HCT116 (cell line): ENCODE results near the gene LIPK. TPM values are rescaled to one million over a fixed set of nuclear protein-coding genes. Genes with fewer than 3 reads are reported as not detected.
A peak's percentile ranks its signal among the peaks of the same experiment; 100 is the strongest.

Source experiments
- ATAC-seq: fragments of 200-7000 bp; cut with Tn5 transposase; 2 replicates; pipeline ENCODE4 v1.9.1; 2020; ENCODE audit warnings: mild to moderate bottlenecking, moderate library complexity
- BruUV-seq: library from RNA; stranded (reverse); fragments of 400-500 nt; replicated peaks from 2 replicates; lab custom pipeline; 2021; lab: Mats Ljungman, UMichigan
- CTCF ChIA-PET: fragments of 300-600 bp; sonication (Branson Sonifier 250); formaldehyde crosslinking; loops from one replicate; lab custom pipeline; 2021; ENCODE audit warnings: antibody characterized with exemption; lab: Charles Lee
- POLR2A ChIA-PET: fragments of 300-600, 350-600 bp; sonication (Branson Sonifier 250); formaldehyde crosslinking; loops from one replicate; lab custom pipeline; 2021; ENCODE audit warnings: antibody characterized with exemption; lab: Charles Lee
- RAD21 ChIA-PET, 2 experiments: fragments of 300-600 bp; sonication (Branson Sonifier 250); formaldehyde crosslinking; loops; one replicate each; lab custom pipeline; 2023; ENCODE audit warnings: low total read pairs in 2 of 2; ENCODE audit not compliant: uncharacterized antibody in 2 of 2, unreplicated experiment in 2 of 2, low non-redundant PET in 1 of 2; lab: Charles Lee
- DNase-seq: peaks from one replicate; pipeline ENCODE4 v3.0.0-alpha.2; 2010; ENCODE audit warnings: low read depth, low spot score
- H2AFZ ChIP-seq: fragments of 200-600 bp; shearing (Covaris generic), sonication (generic); 2 replicates; pipeline ENCODE4 v1.6.1; 2017; ENCODE audit warnings: low read depth, mixed run types, mixed read lengths, antibody characterized with exemption, low read length; ENCODE audit not compliant: poor library complexity, severe bottlenecking
- H3K27ac ChIP-seq: 2 replicates; pipeline ENCODE4 v1.5.1; 2012; ENCODE audit warnings: low read depth, low read length
- H3K27me3 ChIP-seq: fragments of 200-600 bp; sonication (generic); 2 replicates; pipeline ENCODE4 v1.6.1; 2016; ENCODE audit warnings: mixed run types, low read length, mixed read lengths; ENCODE audit not compliant: insufficient read depth
- H3K36me3 ChIP-seq, 2 experiments: fragments of 200-500 bp in 1 of 2; fragments of 200-600 bp in 1 of 2; sonication (Bioruptor generic) in 1 of 2; sonication (generic) in 1 of 2; 2 replicates each; pipeline versions ENCODE4 v1.5.1 to v1.6.1; 2014 to 2016; ENCODE audit warnings: low read length in 2 of 2, inconsistent platforms in 1 of 2, mixed read lengths in 1 of 2, mixed run types in 1 of 2; ENCODE audit not compliant: insufficient read depth in 2 of 2, control insufficient read depth in 1 of 2
- H3K4me1 ChIP-seq, 2 experiments: fragments of 200-600 bp in 1 of 2; sonication (generic) in 1 of 2; 2 replicates each; pipeline versions ENCODE4 v1.5.1 to v1.6.1; 2012 to 2017; ENCODE audit warnings: low read length in 2 of 2, inconsistent platforms in 1 of 2, mild to moderate bottlenecking in 1 of 2, mixed read lengths in 1 of 2, mixed run types in 1 of 2, moderate library complexity in 1 of 2; ENCODE audit not compliant: insufficient read depth in 2 of 2, control insufficient read depth in 1 of 2
- H3K4me2 ChIP-seq: fragments of 200-600 bp; sonication (generic); 2 replicates; pipeline ENCODE4 v1.6.1; 2017; ENCODE audit warnings: mixed run types, low read length, mixed read lengths
- H3K4me3 ChIP-seq, 2 experiments: fragments of 200-600 bp in 1 of 2; sonication (generic) in 1 of 2; replicated peaks in 1 of 2; 2 replicates each; pipeline ENCODE4 v1.5.1; 2011 to 2016; ENCODE audit warnings: low read length in 2 of 2, control low read depth in 1 of 2, low read depth in 1 of 2, mild to moderate bottlenecking in 1 of 2, mixed read lengths in 1 of 2, mixed run types in 1 of 2
- H3K79me2 ChIP-seq: fragments of 200-600 bp; sonication (generic); 2 replicates; pipeline ENCODE4 v1.6.1; 2017; ENCODE audit warnings: mild to moderate bottlenecking, mixed run types, low read length, moderate library complexity, mixed read lengths; ENCODE audit not compliant: insufficient read depth
- H3K9ac ChIP-seq: fragments of 200-600 bp; sonication (generic); 2 replicates; pipeline ENCODE4 v1.6.1; 2016; ENCODE audit warnings: low read length, mixed read lengths
- H3K9me2 ChIP-seq: fragments of 200-600 bp; sonication (generic), shearing (Covaris generic); 2 replicates; pipeline ENCODE4 v1.6.1; 2017; ENCODE audit warnings: mixed run types, mild to moderate bottlenecking, moderate library complexity; ENCODE audit not compliant: insufficient read depth
- H3K9me3 ChIP-seq, 2 experiments: fragments of 200-500 bp in 1 of 2; fragments of 200-600 bp in 1 of 2; sonication (Bioruptor generic) in 1 of 2; sonication (generic) in 1 of 2; 2 replicates each; pipeline ENCODE4 v1.6.1; 2014 to 2017; ENCODE audit warnings: low read length in 2 of 2, mixed read lengths in 2 of 2, inconsistent platforms in 1 of 2, low read depth in 1 of 2, mild to moderate bottlenecking in 1 of 2, mixed run types in 1 of 2, moderate library complexity in 1 of 2; ENCODE audit not compliant: control insufficient read depth in 1 of 2, insufficient read depth in 1 of 2
- H4K20me1 ChIP-seq: fragments of 200-600 bp; sonication (generic), shearing (Covaris generic); 2 replicates; pipeline ENCODE4 v1.6.1; 2017; ENCODE audit warnings: mixed run types, mild to moderate bottlenecking, moderate library complexity; ENCODE audit not compliant: insufficient read depth
- CBX3 ChIP-seq: IDR thresholded peaks from 2 replicates; pipeline ENCODE4 v1.6.1; 2012; ENCODE audit warnings: low read depth
- CEBPB ChIP-seq: IDR thresholded peaks from 2 replicates; pipeline ENCODE4 v1.6.1; 2012; ENCODE audit warnings: low read depth
- CTCF ChIP-seq, 3 experiments: fragments of 200-600 bp in 1 of 3; sonication (generic) in 1 of 3; IDR thresholded peaks in 2 of 3; conservative IDR thresholded peaks in 1 of 3; 2 replicates each; pipeline ENCODE4 v1.5.1; 2012 to 2017; ENCODE audit warnings: low read depth in 2 of 3, low read length in 2 of 3, antibody characterized with exemption in 1 of 3, borderline replicate concordance in 1 of 3, control low read depth in 1 of 3, mild to moderate bottlenecking in 1 of 3, mixed read lengths in 1 of 3, mixed run types in 1 of 3, moderate library complexity in 1 of 3; ENCODE audit not compliant: insufficient read depth in 1 of 3
- EGR1 ChIP-seq: IDR thresholded peaks from 2 replicates; pipeline ENCODE4 v1.6.1; 2012; ENCODE audit warnings: low read depth
- EZH2 ChIP-seq: fragments of 200-600 bp; sonication (generic); IDR thresholded peaks from 2 replicates; pipeline ENCODE4 v1.6.1; 2017; ENCODE audit warnings: antibody characterized with exemption, mixed run types
- FOSL1 ChIP-seq: IDR thresholded peaks from 2 replicates; pipeline ENCODE4 v1.6.1; 2012; ENCODE audit warnings: low read depth
- POLR2A ChIP-seq: IDR thresholded peaks from 2 replicates; pipeline ENCODE4 v1.7.0; 2011; ENCODE audit warnings: borderline replicate concordance; ENCODE audit not compliant: insufficient read depth, insufficient read length; ENCODE audit errors: extremely low read depth
- REST ChIP-seq: IDR thresholded peaks from 2 replicates; pipeline ENCODE4 v1.6.1; 2012; ENCODE audit warnings: low read depth
- SIN3A ChIP-seq: IDR thresholded peaks from 2 replicates; pipeline ENCODE4 v1.6.1; 2012; ENCODE audit warnings: low read depth
- SP1 ChIP-seq: IDR thresholded peaks from 2 replicates; pipeline ENCODE4 v1.6.1; 2012; ENCODE audit warnings: low read depth
- SRF ChIP-seq: IDR thresholded peaks from 2 replicates; pipeline ENCODE4 v1.6.1; 2012; ENCODE audit warnings: low read depth
- TCF7L2 ChIP-seq: IDR thresholded peaks from 2 replicates; pipeline ENCODE4 v1.7.0; 2011; ENCODE audit warnings: borderline replicate concordance, inconsistent platforms; ENCODE audit not compliant: insufficient read depth, insufficient read length; ENCODE audit errors: extremely low read depth
- YY1 ChIP-seq: IDR thresholded peaks from 2 replicates; pipeline ENCODE4 v1.6.1; 2011; ENCODE audit warnings: low read length, low read depth, moderate library complexity, mild to moderate bottlenecking; ENCODE audit not compliant: insufficient replicate concordance; ENCODE audit errors: extremely low read depth
- ZFX ChIP-seq: fragments of 450-650 bp; IDR thresholded peaks from 2 replicates; pipeline ENCODE4 v1.6.1; 2017
- ZNF274 ChIP-seq: fragments of 200-500 bp; sonication (Bioruptor generic); IDR thresholded peaks from 2 replicates; pipeline ENCODE4 v1.6.1; 2014; ENCODE audit warnings: mild to moderate bottlenecking, low read depth, low read length, inconsistent platforms
- intact Hi-C: fragments of 100-400 bp; cut with micrococcal nuclease; formaldehyde crosslinking; loops from 2 replicates; pipeline ENCODE4 v1.10.0; 2022
- total RNA-seq: library from RNA; stranded (reverse); gene quantifications from one replicate; pipeline ENCODE4 v1.2.1, GENCODE V29; 2021; ENCODE audit not compliant: unreplicated experiment
- TF ChIP-seq, protein P1 (sequence below): IDR thresholded peaks from 2 replicates; pipeline ENCODE4 v1.6.1; 2012
- TF ChIP-seq, protein P2 (sequence below): IDR thresholded peaks from 2 replicates; pipeline ENCODE4 v1.6.1; 2012

Gene LIPK
- total RNA-seq, 1 experiment from 2014 or later: not detected

- TF ChIP-seq REST (no peak), POLR2A (no peak)
- TF ChIP-seq, protein P1, sequence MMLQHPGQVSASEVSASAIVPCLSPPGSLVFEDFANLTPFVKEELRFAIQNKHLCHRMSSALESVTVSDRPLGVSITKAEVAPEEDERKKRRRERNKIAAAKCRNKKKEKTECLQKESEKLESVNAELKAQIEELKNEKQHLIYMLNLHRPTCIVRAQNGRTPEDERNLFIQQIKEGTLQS: no peak
- TF ChIP-seq, protein P2, sequence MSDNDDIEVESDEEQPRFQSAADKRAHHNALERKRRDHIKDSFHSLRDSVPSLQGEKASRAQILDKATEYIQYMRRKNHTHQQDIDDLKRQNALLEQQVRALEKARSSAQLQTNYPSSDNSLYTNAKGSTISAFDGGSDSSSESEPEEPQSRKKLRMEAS: no peak
These were observed 27.2 kb downstream of the LIPK start (continued) for GRCh38 chr10:88733215-88733614.

DNA sequence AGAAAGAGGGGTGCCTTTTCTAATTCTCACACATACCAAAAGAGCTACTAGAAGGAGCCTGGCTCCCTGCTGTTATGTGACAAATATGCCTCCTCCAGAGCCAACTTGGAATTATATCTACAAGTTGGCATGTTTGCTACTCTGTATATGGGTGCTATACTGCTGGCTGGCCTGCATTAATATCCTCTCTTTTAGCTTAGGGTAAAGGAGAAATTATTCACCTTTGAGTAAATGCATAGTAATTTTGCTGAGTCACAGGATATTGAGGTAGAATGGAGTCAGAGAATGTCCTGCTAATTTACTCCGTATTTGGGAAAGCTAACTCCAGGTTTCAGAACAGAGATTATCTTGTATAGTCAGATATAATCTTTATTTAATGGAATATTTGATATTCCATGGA lies 29.6 kb downstream of the LIPK start:
- H3K79me2 ChIP-seq: no peaks in the 10 kb centered on the region
- H2AFZ ChIP-seq: peak overlapping the region; percentile 36
- H3K4me2 ChIP-seq: no peak overlapping the region
- no peak overlapping the region for H3K9ac ChIP-seq
- H3K9me2 ChIP-seq: no peaks in the 10 kb centered on the region
- intact Hi-C loops: loop anchor here (2.0 kb wide), 1 partner anchor 19 kb away; no protein-coding TSS in a partner anchor
- no TSS peak for BruUV-seq
- no peaks in the 10 kb centered on the region for H3K36me3 ChIP-seq
- ChIA-PET CTCF (interaction anchor here (1.8 kb wide), 1 partner anchor 8 kb away, joined by 6 read pairs; no protein-coding TSS in a partner anchor), RAD21 (no interaction called here), POLR2A (no interaction called here)
- no peaks in the 10 kb centered on the region for H3K9me3 ChIP-seq
- 0 out of 4 replicates have a peak, but pooled peaks cover 0 to 3% of the 10 kb centered on the region in 2 experiments for H3K4me1 ChIP-seq
- no peak overlapping the region for H3K27ac ChIP-seq
- no peaks in the 10 kb centered on the region for H3K27me3 ChIP-seq
- DNase-seq (no peak), ATAC-seq (no peak)
- no peak overlapping the region for H3K4me3 ChIP-seq
- no peaks in the 10 kb centered on the region for H4K20me1 ChIP-seq
- no peak for TF ChIP-seq ZNF274
- TF ChIP-seq EGR1: no peak
- TF ChIP-seq CTCF (IDR thresholded peaks at IDR 0.05 in 2 of 3, conservative IDR thresholded peaks at IDR 0.05 in 1 of 3; ENCODE audit: borderline replicate concordance in 1 of 3, insufficient read depth in 1 of 3, low read depth in 2 of 3, low read length in 2 of 3): no peak
- TF ChIP-seq TCF7L2: no peak
- TF ChIP-seq SRF: no peak
- TF ChIP-seq CEBPB: no peak
- TF ChIP-seq SIN3A: no peak
- no peak for TF ChIP-seq FOSL1
- TF ChIP-seq YY1: no peak
- TF ChIP-seq ZFX: no peak
- TF ChIP-seq SP1: no peak
- TF ChIP-seq REST: no peak
- TF ChIP-seq EZH2: no peak
- no peak for TF ChIP-seq POLR2A
- TF ChIP-seq CBX3: no peak
